H1 (cell line): ENCODE results near the gene LRRC4. TPM values are rescaled to one million over a fixed set of nuclear protein-coding genes. Genes with fewer than 3 reads are reported as not detected.

Source experiments
- CTCF ChIA-PET: fragments of 300-600 bp; sonication (Branson Sonifier 250); formaldehyde crosslinking; loops from one replicate; lab custom pipeline; 2021; ENCODE audit not compliant: partially characterized antibody; lab: Charles Lee
- POLR2A ChIA-PET: fragments of 300-600 bp; sonication (Branson Sonifier 250); formaldehyde crosslinking; loops from one replicate; lab custom pipeline; 2021; ENCODE audit warnings: inconsistent platforms; ENCODE audit not compliant: partially characterized antibody; lab: Charles Lee
- DNase-seq, 2 experiments: peaks; one replicate each; pipeline versions ENCODE4 v3.0.0 to v3.0.0-alpha.2; 2010 to 2022; ENCODE audit warnings: low spot score in 2 of 2, low read depth in 1 of 2, mixed read lengths in 1 of 2
- FAIRE-seq: peaks from 2 replicates; lab custom pipeline; 2011; peaks lifted over from hg19 to GRCh38; lab: Jason Lieb, UNC
- H2AFZ ChIP-seq: 2 replicates; pipeline ENCODE4 v1.8.1; 2012; ENCODE audit warnings: low read length, inconsistent platforms
- H2AK5ac ChIP-seq: 2 replicates; pipeline ENCODE4 v1.6.1; 2013; ENCODE audit warnings: low read depth, low read length
- H2BK120ac ChIP-seq: replicated peaks from 2 replicates; pipeline ENCODE3; 2013; ENCODE audit warnings: low read depth, low read length, inconsistent platforms
- H2BK12ac ChIP-seq: 2 replicates; pipeline ENCODE4 v1.6.1; 2013; ENCODE audit warnings: low read depth, low read length
- H2BK15ac ChIP-seq: 2 replicates; pipeline ENCODE4 v1.6.1; 2013; ENCODE audit warnings: low read length
- H2BK20ac ChIP-seq: 2 replicates; pipeline ENCODE4 v1.6.1; 2013; ENCODE audit warnings: low read length
- H2BK5ac ChIP-seq: 2 replicates; pipeline ENCODE4 v1.6.1; 2013; ENCODE audit warnings: low read depth, low read length
- H3K14ac ChIP-seq: 2 replicates; pipeline ENCODE4 v1.6.1; 2013; ENCODE audit warnings: inconsistent platforms; ENCODE audit not compliant: insufficient read length
- H3K18ac ChIP-seq: 2 replicates; pipeline ENCODE4 v1.6.1; 2013; ENCODE audit warnings: low read length; ENCODE audit errors: extremely low read depth
- H3K23ac ChIP-seq: 2 replicates; pipeline ENCODE4 v1.6.1; 2013; ENCODE audit warnings: inconsistent platforms; ENCODE audit not compliant: insufficient read length
- H3K23me2 ChIP-seq: 2 replicates; pipeline ENCODE4 v1.6.1; 2013; ENCODE audit warnings: low read depth, low read length
- H3K27ac ChIP-seq: 2 replicates; pipeline ENCODE4 v1.6.1; 2011; ENCODE audit warnings: low read depth, low read length, inconsistent platforms
- H3K27me3 ChIP-seq, 4 experiments: replicated peaks in 1 of 4; 1 replicate in 1 of 4; 2 replicates in 3 of 4; pipeline versions ENCODE4 v1.6.1 to v1.8.1; 2011 to 2013; ENCODE audit warnings: low read length in 3 of 4, mild to moderate bottlenecking in 3 of 4, inconsistent platforms in 2 of 4, mixed read lengths in 2 of 4, moderate library complexity in 1 of 4; ENCODE audit not compliant: control insufficient read depth in 3 of 4, insufficient read depth in 3 of 4; ENCODE audit errors: extremely low read depth in 1 of 4
- H3K36me3 ChIP-seq, 4 experiments: 2 replicates each; pipeline versions ENCODE4 v1.6.1 to v1.8.1; 2011 to 2013; ENCODE audit warnings: mild to moderate bottlenecking in 4 of 4, low read length in 3 of 4, moderate library complexity in 2 of 4, control low read depth in 1 of 4, inconsistent platforms in 1 of 4; ENCODE audit not compliant: insufficient read depth in 4 of 4, control insufficient read depth in 2 of 4
- H3K4ac ChIP-seq: replicated peaks from 2 replicates; pipeline ENCODE3; 2013; ENCODE audit warnings: low read length, low read depth, mixed read lengths, inconsistent platforms; ENCODE audit not compliant: insufficient read length
- H3K4me1 ChIP-seq, 4 experiments: replicated peaks in 1 of 4; 1 replicate in 1 of 4; 2 replicates in 3 of 4; pipeline versions ENCODE4 v1.6.1 to v1.8.1; 2011 to 2013; ENCODE audit warnings: low read length in 3 of 4, inconsistent platforms in 2 of 4, mixed read lengths in 1 of 4; ENCODE audit not compliant: insufficient read depth in 4 of 4, control insufficient read depth in 3 of 4
- H3K4me2 ChIP-seq, 2 experiments: 2 replicates each; pipeline versions ENCODE4 v1.6.1 to v1.8.1; 2011 to 2013; ENCODE audit warnings: low read depth in 2 of 2, low read length in 2 of 2, control low read depth in 1 of 2, inconsistent platforms in 1 of 2, mild to moderate bottlenecking in 1 of 2; ENCODE audit not compliant: insufficient read depth in 1 of 2
- H3K4me3 ChIP-seq, 4 experiments: fragments of 200-600, 300-600 bp in 1 of 4; sonication (generic), shearing (Covaris generic), sonication (Bioruptor Twin) in 1 of 4; 2 replicates each; pipeline versions ENCODE4 v1.5.1 to v1.8.1; 2011 to 2016; ENCODE audit warnings: low read length in 4 of 4, low read depth in 3 of 4, control low read depth in 2 of 4, inconsistent platforms in 2 of 4, mild to moderate bottlenecking in 2 of 4, mixed read lengths in 1 of 4, moderate library complexity in 1 of 4; ENCODE audit not compliant: insufficient read depth in 2 of 4; ENCODE audit errors: extremely low read depth in 1 of 4
- H3K56ac ChIP-seq: replicated peaks from 2 replicates; pipeline ENCODE3; 2013; ENCODE audit warnings: low read depth, mild to moderate bottlenecking, mixed read lengths, low read length, inconsistent platforms; ENCODE audit not compliant: insufficient read length
- H3K79me1 ChIP-seq: 2 replicates; pipeline ENCODE4 v1.6.1; 2013; ENCODE audit warnings: low read depth, low read length, control low read depth
- H3K79me2 ChIP-seq, 2 experiments: 2 replicates each; pipeline versions ENCODE4 v1.6.1 to v1.8.1; 2012 to 2013; ENCODE audit warnings: low read length in 2 of 2, mild to moderate bottlenecking in 2 of 2, inconsistent platforms in 1 of 2; ENCODE audit not compliant: insufficient read depth in 2 of 2, control insufficient read depth in 1 of 2
- H3K9ac ChIP-seq, 4 experiments: replicated peaks in 1 of 4; 1 replicate in 1 of 4; 2 replicates in 3 of 4; pipeline versions ENCODE4 v1.6.1 to v1.8.1; 2011 to 2013; ENCODE audit warnings: low read depth in 3 of 4, low read length in 3 of 4, control low read depth in 2 of 4, mild to moderate bottlenecking in 2 of 4, moderate library complexity in 2 of 4, inconsistent platforms in 1 of 4; ENCODE audit errors: extremely low read depth in 1 of 4
- H3K9me3 ChIP-seq, 2 experiments: 2 replicates each; pipeline versions ENCODE4 v1.6.1 to v1.8.1; 2012 to 2013; ENCODE audit warnings: mild to moderate bottlenecking in 2 of 2, moderate library complexity in 2 of 2, control low read depth in 1 of 2, inconsistent platforms in 1 of 2, low read depth in 1 of 2, low read length in 1 of 2, mixed read lengths in 1 of 2; ENCODE audit not compliant: insufficient read depth in 2 of 2
- H4K20me1 ChIP-seq, 2 experiments: replicated peaks in 1 of 2; 2 replicates each; pipeline versions ENCODE3 to v1.8.1; 2011 to 2013; ENCODE audit warnings: inconsistent platforms in 2 of 2, low read length in 2 of 2, mild to moderate bottlenecking in 1 of 2; ENCODE audit not compliant: insufficient read depth in 2 of 2, control insufficient read depth in 1 of 2
- H4K5ac ChIP-seq: 2 replicates; pipeline ENCODE4 v1.6.1; 2013; ENCODE audit warnings: low read length, low read depth, mixed read lengths, inconsistent platforms; ENCODE audit not compliant: insufficient read length
- H4K8ac ChIP-seq: 2 replicates; pipeline ENCODE4 v1.8.0; 2013; ENCODE audit warnings: mild to moderate bottlenecking, moderate library complexity, low read length, inconsistent platforms; ENCODE audit not compliant: insufficient read depth; ENCODE audit errors: extremely low read depth
- H4K91ac ChIP-seq: replicated peaks from 2 replicates; pipeline ENCODE3; 2013; ENCODE audit warnings: low read length, mixed read lengths, inconsistent platforms; ENCODE audit not compliant: insufficient read length
- BACH1 ChIP-seq: IDR thresholded peaks from 2 replicates; pipeline ENCODE4 v1.6.1; 2012; ENCODE audit warnings: low read length, improper control_type of control experiment
- CBX8 ChIP-seq: fragments of 300-800, 300-1000 bp; sonication (generic); IDR thresholded peaks from 2 replicates; pipeline ENCODE4 v1.7.1; 2016; ENCODE audit warnings: low read depth, low read length, borderline replicate concordance
- KDM4A ChIP-seq: IDR thresholded peaks from one replicate; pipeline ENCODE4 v1.7.1; 2012; ENCODE audit warnings: low read depth, mild to moderate bottlenecking, moderate library complexity, low read length, inconsistent platforms; ENCODE audit not compliant: severe bottlenecking
- NANOG ChIP-seq: IDR thresholded peaks from 2 replicates; pipeline ENCODE4 v1.6.1; 2011; ENCODE audit warnings: low read length, low read depth, mild to moderate bottlenecking, inconsistent platforms; ENCODE audit not compliant: insufficient read depth, poor library complexity, severe bottlenecking
- RAD21 ChIP-seq, 2 experiments: IDR thresholded peaks in 1 of 2; conservative IDR thresholded peaks in 1 of 2; 2 replicates each; pipeline ENCODE4 v1.6.1; 2011; ENCODE audit warnings: low read depth in 2 of 2, low read length in 2 of 2, improper control_type of control experiment in 1 of 2, inconsistent platforms in 1 of 2, mild to moderate bottlenecking in 1 of 2, moderate library complexity in 1 of 2
- RBBP5 ChIP-seq: IDR thresholded peaks from 2 replicates; pipeline ENCODE4 v1.7.1; 2012; ENCODE audit warnings: low read depth, mild to moderate bottlenecking, inconsistent platforms, low read length, moderate library complexity, borderline replicate concordance
- SAP30 ChIP-seq: fragments of 300-600 bp; sonication (generic); IDR thresholded peaks from 2 replicates; pipeline ENCODE4 v1.7.1; 2012; ENCODE audit warnings: low read length, moderate library complexity, mild to moderate bottlenecking, inconsistent platforms; ENCODE audit not compliant: insufficient read depth, insufficient replicate concordance
- SP2 ChIP-seq: IDR thresholded peaks from 2 replicates; pipeline ENCODE4 v1.6.1; 2012; ENCODE audit warnings: mild to moderate bottlenecking, low read length, inconsistent platforms
- TAF7 ChIP-seq: optimal IDR thresholded peaks from 2 replicates; pipeline ENCODE3; 2011; ENCODE audit warnings: low read depth, mild to moderate bottlenecking, inconsistent platforms, low read length, moderate library complexity, borderline replicate concordance
- WGBS, 2 experiments: shearing (Covaris generic) in 1 of 2; methylation state at CpG; one replicate each; pipeline versions ENCODE4 v1.1.6 to v1.1.7; 2013 to 2015; ENCODE audit warnings: low lambda C conversion rate in 2 of 2, mixed read lengths in 2 of 2, inconsistent platforms in 1 of 2, low coverage in 1 of 2, missing lambda C conversion rate in 1 of 2; ENCODE audit not compliant: insufficient replicate concordance in 2 of 2, insufficient coverage in 1 of 2, insufficient read length in 1 of 2; ENCODE audit errors: extremely low coverage in 1 of 2, missing lambda C conversion rate in 1 of 2; 5-methylcytosine and 5-hydroxymethylcytosine counted together
- polyA plus RNA-seq, 7 experiments: library from polyadenylated mRNA; depleted of rRNA in 3 of 7; stranded (reverse) in 5 of 7; unstranded in 2 of 7; fragments of >200 nt in 5 of 7; fragments of 200-250 nt in 2 of 7; gene quantifications; 1 replicate in 5 of 7; 2 replicates in 1 of 7; 4 replicates in 1 of 7; pipeline versions ENCODE4 v1.2.1 to v1.2.3, GENCODE V29; 2011 to 2013; ENCODE audit warnings: missing spikeins in 2 of 7, mixed read lengths in 2 of 7
- total RNA-seq: library from RNA; stranded (reverse); fragmentation: NEBNext Ultra II Directional; extraction: Animal tissue kit (Norgen Biotek cat#: 25700); gene quantifications from 2 replicates; pipeline ENCODE4 v1.2.1, GENCODE V29; 2021
- TF ChIP-seq, protein P1 (sequence below), 3 experiments: IDR thresholded peaks; 1 replicate in 2 of 3; 2 replicates in 1 of 3; pipeline versions ENCODE4 v1.5.1 to v1.6.1; 2011; ENCODE audit warnings: low read length in 3 of 3, mild to moderate bottlenecking in 3 of 3, inconsistent platforms in 2 of 3, low read depth in 1 of 3, moderate library complexity in 1 of 3; ENCODE audit not compliant: insufficient read depth in 1 of 3; ENCODE audit errors: control extremely low read depth in 1 of 3

The LRRC4 gene
- total and polyA plus RNA-seq, 2 of the 8 experiments (the other 6 are each of a cell fraction or from before 2014, with no cell fraction given): 13.4 to 16.4 TPM

DNA sequence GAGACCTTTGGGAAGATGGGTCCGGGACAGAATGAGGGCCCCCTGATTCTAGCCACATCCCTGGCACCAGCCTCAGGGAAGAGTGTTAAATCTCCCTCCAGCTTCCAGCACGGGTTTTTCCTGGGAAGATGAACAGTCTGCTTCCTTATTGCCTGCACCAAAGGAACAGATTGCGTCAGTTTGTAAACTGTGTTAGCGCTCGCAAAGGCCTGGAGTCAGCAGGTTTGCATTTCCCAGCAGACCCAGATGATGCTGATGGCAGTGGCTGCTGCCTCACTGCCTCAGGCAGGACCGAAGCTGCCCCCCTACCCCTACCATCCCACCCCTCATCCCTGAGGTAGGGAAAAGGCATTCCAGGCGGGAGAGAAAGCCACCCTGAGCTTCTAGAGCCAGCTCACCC is 34.6 kb upstream of the LRRC4 start:
- Histone ChIP-seq H3K4me3 (no peak overlapping the region), H3K9ac (no peak overlapping the region), H4K91ac (no peak overlapping the region), H2AFZ (no peak overlapping the region), H3K4me1 (no peaks in the 10 kb centered on the region; a peak in 1 of 7 replicates), H2BK5ac (no peak overlapping the region), H3K56ac (no peak overlapping the region), H3K23ac (no peak overlapping the region), H3K14ac (no peak overlapping the region), H3K4ac (no peak overlapping the region), H3K27me3 (no peaks in the 10 kb centered on the region), H3K23me2 (no peaks in the 10 kb centered on the region), H3K4me2 (no peak overlapping the region), H3K18ac (no peak overlapping the region), H3K79me1 (no peaks in the 10 kb centered on the region), H4K5ac (no peak overlapping the region), H2BK12ac (no peak overlapping the region), H2BK120ac (no peak overlapping the region), H3K9me3 (no peaks in the 10 kb centered on the region), H3K27ac (no peak overlapping the region), H4K8ac (no peak overlapping the region), H2AK5ac (no peak overlapping the region), H3K36me3 (no peaks in the 10 kb centered on the region), H2BK15ac (no peak overlapping the region), H2BK20ac (no peak overlapping the region), H3K79me2 (no peaks in the 10 kb centered on the region), H4K20me1 (peaks cover 7 to 9% of the 10 kb centered on the region in 2 experiments)
- 86% methylated on average over 7 of the region's 7 CpGs; no CpG with 5 or more reads in 1 of the 2 experiments for WGBS, 2 experiments
- ChIA-PET CTCF (interaction anchor here (0.9 to 2.5 kb wide), 8 partner anchors 9 to 141 kb away, joined by 3 to 10 read pairs (median 6); no protein-coding TSS in a partner anchor), POLR2A (no interaction called here)
- DNase-seq: no peak
- no peak for FAIRE-seq
- TF ChIP-seq BACH1 (no peak), NANOG (no peak), RBBP5 (no peak), SAP30 (no peak), KDM4A (no peak), TAF7 (no peak), SP2 (no peak), CBX8 (no peak), RAD21 (IDR thresholded peaks at IDR 0.05 in 1 of 2, conservative IDR thresholded peaks at IDR 0.05 in 1 of 2; ENCODE audit: low read depth in 2 of 2, low read length in 2 of 2) (no peak)
- TF ChIP-seq, protein P1, sequence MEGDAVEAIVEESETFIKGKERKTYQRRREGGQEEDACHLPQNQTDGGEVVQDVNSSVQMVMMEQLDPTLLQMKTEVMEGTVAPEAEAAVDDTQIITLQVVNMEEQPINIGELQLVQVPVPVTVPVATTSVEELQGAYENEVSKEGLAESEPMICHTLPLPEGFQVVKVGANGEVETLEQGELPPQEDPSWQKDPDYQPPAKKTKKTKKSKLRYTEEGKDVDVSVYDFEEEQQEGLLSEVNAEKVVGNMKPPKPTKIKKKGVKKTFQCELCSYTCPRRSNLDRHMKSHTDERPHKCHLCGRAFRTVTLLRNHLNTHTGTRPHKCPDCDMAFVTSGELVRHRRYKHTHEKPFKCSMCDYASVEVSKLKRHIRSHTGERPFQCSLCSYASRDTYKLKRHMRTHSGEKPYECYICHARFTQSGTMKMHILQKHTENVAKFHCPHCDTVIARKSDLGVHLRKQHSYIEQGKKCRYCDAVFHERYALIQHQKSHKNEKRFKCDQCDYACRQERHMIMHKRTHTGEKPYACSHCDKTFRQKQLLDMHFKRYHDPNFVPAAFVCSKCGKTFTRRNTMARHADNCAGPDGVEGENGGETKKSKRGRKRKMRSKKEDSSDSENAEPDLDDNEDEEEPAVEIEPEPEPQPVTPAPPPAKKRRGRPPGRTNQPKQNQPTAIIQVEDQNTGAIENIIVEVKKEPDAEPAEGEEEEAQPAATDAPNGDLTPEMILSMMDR (IDR thresholded peaks at IDR 0.05; ENCODE audit: control extremely low read depth in 1 of 3, insufficient read depth in 1 of 3, low read depth in 1 of 3, low read length in 3 of 3): no peak
